ENCODE data around the gene HES1.
"Not testable (repeated sequence)": the region's sequence is repeated elsewhere in the genome, so short reads cannot be mapped to it uniquely, and the experiment has no call there.

The HES1 gene

GRCh38 chr3:194142156-194142910, 6.4 kb downstream of the HES1 start:
- DNase-seq: no peak

- DNase-seq: no peak
Observed at GRCh38 chr3:194145702-194146101, 9.8 kb downstream of the HES1 start.

GRCh38 chr3:194147679-194148078, 11.7 kb downstream of the HES1 start:
- DNase-seq: no peak

GRCh38 chr3:194148383-194148782, 12.4 kb downstream of the HES1 start:
- no peak for DNase-seq

- no peak for DNase-seq
Observed at GRCh38 chr3:194150252-194150934, 14.4 kb downstream of the HES1 start.

GRCh38 chr3:194150935-194151302, 15.0 kb downstream of the HES1 start:
- not testable (repeated sequence) for DNase-seq

- DNase-seq: no peak
Observed at GRCh38 chr3:194154346-194154745, 18.4 kb downstream of the HES1 start.

GRCh38 chr3:194156095-194156494, 20.1 kb downstream of the HES1 start:
- DNase-seq: no peak

- no peak for DNase-seq
Observed at GRCh38 chr3:194158942-194159439, 23.0 kb downstream of the HES1 start.

- no peak for DNase-seq
Observed at GRCh38 chr3:194160158-194160557, 24.2 kb downstream of the HES1 start.

GRCh38 chr3:194161131-194162045, 25.4 kb downstream of the HES1 start:
- DNase-seq: no peak

- DNase-seq: no peak
Observed at GRCh38 chr3:194162070-194162678, 26.2 kb downstream of the HES1 start.

GRCh38 chr3:194162817-194163584, 27.1 kb downstream of the HES1 start:
- no peak for DNase-seq

GRCh38 chr3:194163697-194164096, 27.7 kb downstream of the HES1 start:
- no peak for DNase-seq

- no peak for DNase-seq
Observed at GRCh38 chr3:194164861-194165260, 28.9 kb downstream of the HES1 start.

GRCh38 chr3:194165271-194166018, 29.5 kb downstream of the HES1 start:
- no peak for DNase-seq

- DNase-seq: no peak
Observed at GRCh38 chr3:194166682-194167479, 30.9 kb downstream of the HES1 start.

GRCh38 chr3:194167480-194168282, 31.7 kb downstream of the HES1 start:
- no peak for DNase-seq

GRCh38 chr3:194168994-194169393, 33.0 kb downstream of the HES1 start:
- no peak for DNase-seq

- no peak for DNase-seq
Observed at GRCh38 chr3:194169595-194169994, 33.6 kb downstream of the HES1 start.

All from HCEC 1CT (cell line).